ENCODE results near the gene FRY.
A peak's percentile ranks its signal among the peaks of the same experiment; 100 is the strongest.
"Not testable (repeated sequence)": the region's sequence is repeated elsewhere in the genome, so short reads cannot be mapped to it uniquely, and the experiment has no call there.

The FRY gene

DNA sequence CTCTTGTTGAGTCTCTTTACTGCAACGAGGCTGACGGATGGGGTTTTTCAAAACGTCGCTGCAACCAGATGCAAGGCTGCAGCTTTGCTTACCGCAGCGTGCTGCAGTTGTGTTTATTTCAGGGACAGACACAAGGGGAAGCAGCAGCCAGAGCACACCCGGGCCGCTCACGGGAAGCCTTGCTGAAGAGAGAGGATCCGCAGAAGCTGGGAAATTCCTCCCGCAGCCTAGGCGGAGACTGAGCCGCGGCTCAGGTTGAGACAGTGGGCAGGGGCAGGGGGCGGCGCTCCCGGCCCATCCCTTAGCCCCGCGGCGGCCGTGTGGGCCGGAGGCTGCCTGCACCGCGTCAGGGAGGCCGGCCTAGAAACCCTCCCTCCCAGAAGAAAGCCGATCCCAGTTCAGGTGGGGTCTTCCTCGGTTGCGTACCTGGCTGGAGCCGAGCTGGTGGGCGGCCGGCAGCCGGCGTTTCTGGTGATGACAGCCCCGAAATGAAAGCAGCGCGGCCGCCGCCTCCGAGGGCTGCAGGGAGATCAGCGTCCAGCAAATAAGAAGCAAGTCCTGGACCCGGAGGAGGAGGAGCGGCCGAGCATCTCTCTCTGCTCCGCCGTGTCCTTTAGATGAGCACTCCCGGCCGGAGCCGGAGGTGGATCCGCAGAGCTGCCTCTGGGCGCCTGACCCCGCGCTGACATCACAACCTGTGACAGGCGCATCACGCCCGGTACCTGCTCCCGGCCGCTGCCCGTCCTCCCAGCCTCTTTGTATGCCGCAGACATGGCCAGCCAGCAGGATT is at the start of gene FRY:
Gene FRY, plus strand, starts transcription at position 750 of the 790 bp plus-strand sequence. Its CDS starts 22 bp downstream, at position 772.
- peak; percentile 70 for DNase-seq

DNA sequence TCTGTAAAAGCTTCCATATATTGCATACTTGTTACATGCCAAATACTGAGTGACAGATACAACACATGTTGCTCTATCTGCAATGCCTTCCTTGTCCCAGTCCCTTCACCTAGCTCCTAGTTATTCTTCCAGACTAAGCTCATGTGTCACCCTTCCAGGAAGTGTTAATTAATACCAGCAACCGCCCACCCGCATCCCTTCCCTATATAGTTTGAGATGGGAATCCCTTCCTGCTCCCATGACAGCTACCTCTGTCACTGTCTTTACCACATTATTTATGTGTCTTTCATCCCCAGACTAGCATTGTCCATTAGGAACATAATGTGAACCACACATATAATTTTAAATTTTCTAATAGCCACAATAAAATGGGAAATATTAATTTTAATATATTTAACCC is 49.5 kb upstream of the FRY start:
- no peak for DNase-seq

DNA sequence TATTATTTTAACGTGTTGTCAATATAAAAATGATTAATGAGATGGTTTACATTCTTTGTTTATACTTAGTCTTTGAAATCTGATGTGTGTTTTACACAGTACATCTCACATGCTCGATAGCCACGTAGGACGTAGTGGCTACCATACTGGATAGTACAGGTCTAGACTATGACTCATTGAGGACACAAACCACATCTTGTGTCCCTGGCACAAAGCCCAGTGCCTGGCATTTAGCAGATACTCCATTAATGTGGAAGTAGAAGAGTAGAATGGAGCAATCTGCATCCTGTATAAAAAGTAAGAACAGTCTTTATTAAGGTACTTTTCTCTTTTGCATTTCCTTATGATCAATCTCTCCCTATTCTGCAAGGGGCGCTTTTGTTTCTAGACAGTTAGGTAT is 49.0 kb upstream of the FRY start:
- DNase-seq: peak; percentile 85

DNA sequence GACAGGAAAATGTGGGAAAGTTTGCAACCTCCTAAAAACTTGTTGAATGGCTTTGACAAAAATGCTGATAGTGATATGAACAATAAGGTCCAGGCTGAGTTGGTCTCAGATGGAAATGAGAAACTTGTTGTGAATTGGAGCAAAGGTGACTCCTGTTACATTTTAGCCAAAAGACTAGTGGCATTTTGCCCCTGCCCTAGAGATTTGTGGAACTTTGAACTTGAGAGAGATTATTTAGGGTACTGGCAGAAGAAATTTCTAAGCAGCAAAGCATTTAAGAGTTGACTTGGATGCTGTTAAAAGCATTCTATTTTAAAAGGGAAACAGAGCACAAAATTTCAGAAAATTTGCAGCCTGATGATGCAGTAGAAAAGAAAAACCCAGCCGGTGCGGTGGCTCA is 47.9 kb upstream of the FRY start:
- not testable (repeated sequence) for DNase-seq

DNA sequence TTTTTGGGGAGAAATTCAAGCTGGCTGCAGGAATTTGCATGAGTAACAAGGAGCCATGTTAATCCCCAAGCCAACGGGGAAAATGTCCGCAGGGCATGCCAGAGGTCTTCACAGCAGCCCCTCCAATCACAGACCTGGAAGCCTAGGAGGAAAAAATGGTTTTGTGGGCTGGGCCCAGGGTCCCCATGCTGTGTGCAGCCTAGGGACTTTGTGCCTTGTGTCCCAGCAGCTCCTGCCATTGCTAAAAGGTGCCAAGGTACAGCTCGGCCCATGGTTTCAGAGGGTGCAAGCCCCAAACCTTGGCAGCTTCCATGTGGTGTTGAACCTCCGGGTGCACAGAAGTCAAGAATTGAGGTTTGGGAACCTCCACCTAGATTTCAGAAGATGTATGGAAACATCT is 47.2 kb upstream of the FRY start:
- DNase-seq: not testable (repeated sequence)

DNA sequence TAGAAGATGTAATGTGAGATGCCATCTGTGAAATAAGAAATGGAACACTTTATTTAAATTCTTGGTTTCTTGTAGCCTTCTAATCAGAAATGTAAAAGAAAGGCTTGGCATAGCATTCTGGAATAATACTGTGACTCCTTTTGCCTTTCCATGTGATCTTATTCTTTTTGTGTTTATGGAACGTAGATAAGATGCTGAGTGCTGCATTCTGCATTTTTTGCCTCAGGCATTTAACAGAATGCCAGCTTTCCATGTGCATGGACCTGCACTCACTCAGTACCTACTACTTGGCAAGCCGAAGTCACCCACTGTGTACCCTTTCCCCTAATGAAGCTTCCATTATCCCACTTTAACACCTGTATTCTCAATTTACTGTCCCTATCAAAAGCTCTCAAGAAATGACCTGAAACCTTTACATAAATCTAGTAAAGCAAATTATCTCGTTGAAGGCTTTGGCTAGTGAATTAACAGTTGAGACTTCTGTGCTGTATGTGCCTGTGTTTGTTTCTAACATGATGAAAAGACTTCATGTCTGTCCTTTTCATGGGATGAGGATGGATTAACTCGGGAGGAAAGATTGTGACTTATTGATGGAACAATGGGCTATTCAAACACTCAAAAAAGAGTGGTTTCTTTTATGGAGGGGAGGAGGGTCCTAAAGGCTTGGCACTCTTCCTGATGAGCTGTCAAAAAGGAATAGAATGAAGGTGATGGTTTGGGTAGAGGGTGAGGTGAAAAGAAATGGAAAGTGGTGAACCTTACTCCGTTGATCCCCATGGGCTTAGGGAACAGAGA is 44.7 kb upstream of the FRY start:
- DNase-seq: peak; percentile 69

DNA sequence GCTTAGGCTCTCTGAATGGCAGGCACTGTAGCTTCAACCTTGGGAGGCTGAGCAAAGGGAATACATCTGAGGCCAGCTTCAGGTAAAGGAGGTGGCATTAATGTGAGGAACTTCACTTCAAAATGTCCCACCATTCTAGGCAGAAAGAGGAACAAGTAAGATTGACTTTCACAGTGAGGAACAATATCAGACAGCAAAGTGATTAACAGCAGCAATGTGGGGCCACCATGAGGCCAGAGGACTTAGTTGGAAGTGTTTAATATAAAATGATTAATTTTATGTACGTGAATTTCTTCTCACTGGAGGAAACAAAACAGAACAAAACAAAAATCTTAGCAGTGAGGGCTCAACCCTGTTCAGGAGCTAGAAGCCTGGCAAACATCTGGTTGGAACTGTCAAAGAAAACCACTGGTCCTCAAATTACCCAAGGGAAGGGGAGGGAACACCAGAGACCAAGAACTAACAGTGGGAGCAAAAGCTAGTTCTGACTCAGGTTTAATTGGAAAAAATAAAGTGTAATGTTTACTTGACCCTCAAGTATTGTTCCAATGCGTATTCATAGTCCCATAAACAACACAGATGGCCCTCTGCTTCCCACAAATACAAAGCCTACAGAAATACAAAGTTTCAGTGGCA is 43.9 kb upstream of the FRY start:
- DNase-seq: no peak

DNA sequence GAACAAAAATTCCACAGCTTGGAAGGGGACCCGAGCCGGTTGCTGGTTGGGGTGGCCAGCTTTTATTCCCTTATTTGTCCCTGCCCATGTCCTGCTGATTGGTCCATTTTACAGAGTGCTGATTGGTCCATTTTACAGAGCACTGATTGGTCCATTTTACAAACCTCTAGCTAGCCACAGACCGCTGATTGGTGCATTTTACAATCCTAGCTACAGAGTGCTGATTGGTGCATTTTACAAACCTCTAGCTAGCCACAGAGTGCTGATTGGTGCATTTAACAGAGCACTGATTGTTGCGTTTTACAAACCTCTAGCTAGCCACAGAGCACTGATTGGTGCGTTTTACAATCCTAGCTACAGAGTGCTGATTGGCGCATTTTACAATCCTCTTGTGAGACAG is 37.2 kb upstream of the FRY start:
- DNase-seq: not testable (repeated sequence)

DNA sequence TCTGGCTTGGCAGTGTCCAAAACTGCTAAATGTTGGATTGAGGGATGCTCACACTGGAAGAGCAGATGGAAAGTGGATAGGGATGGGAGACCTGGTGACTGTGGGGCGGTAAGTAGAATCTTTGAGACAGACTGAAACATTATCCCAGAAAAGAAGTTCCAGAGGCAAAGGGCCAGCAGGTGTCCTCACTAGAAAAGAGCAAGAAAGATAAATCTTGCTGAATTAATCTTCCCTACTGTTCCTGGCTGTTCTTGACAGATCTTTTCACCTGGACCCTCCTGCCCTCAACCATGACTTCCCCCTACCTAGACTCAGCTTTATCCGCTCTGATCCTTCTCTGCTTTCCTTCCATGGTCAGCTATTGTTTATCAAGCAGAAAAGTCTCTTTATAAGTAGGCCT is 35.0 kb upstream of the FRY start:
- DNase-seq: no peak

DNA sequence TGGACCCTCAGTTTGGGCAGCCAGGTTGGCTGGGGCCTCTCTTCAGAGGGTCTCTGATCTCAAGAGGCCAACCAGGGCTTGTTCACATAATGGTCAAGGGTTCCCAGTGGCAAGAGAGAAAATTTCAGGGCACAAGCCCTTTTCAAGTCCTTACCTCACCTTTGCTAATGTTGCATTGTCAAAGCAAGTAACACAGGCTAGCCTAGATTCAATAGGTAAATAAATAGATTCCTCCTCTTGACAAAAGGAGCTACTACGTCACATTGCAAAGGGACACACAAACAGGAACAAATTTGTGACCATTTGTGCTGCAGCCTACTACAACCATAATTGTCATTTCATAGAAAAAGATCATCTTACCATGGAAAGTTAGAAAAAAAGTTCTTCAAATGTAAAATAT is 33.9 kb upstream of the FRY start:
- no peak for DNase-seq

DNA sequence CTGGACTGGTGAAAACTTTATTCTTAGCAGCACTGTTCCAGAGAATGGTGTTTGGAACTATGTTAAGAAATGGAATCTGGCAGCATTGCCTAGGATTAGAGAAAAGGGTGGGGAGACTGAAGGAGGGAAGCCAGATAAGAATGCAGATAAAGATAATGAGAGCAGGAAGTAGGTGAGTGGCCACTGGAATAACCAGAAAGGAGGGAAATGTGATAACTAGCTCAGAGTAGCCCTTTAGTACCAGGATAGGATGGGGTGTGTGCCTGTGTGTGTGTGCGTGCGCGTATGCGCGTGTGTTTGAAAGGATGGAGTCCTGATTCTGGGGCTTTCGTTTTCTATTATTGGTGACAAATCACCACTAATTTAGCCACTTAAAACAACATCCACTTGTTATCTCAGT is 33.4 kb upstream of the FRY start:
- no peak for DNase-seq

DNA sequence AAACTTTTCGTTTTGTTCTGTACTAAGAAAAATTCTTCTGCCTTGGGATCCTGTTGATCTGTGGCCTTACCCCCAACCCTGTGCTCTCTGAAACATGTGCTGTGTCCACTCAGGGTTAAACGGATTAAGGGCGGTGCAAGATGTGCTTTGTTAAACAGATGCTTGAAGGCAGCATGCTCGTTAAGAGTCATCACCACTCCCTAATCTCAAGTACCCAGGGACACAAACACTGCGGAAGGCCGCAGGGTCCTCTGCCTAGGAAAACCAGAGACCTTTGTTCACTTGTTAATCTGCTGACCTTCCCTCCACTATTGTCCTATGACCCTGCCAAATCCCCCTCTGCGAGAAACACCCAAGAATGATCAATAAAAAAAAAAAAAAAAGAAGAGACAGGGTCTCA is 30.8 kb upstream of the FRY start:
- DNase-seq: not testable (repeated sequence)

DNA sequence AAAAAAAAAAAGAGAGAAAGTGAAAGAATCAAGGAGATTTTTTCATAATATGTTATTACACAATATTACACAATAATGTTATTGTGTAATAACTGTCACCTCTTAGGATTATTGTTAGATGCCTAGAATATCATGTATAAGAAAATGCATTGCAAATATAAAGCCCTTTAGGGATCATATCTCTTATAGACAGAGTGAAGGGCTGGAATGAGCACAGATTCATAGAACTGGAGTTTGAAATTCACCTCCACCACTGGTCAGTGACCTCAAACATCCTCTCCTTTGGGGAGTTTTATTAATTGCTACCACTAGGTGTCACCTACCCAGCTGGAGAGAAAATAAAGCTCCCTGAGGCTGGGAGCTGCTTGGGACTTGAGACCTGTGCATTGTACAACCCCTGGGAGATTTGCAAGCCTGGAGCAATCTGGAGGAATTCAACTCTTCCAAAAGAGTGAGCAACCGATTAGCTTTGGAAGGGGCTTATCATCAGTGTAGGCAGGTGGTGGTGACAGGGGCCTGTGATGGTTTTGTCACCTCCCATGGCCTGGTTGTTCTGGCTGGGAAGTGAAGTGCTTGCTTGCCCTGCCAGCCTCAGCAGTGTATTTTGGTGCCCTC is 30.3 kb upstream of the FRY start:
- peak; percentile 21 for DNase-seq

DNA sequence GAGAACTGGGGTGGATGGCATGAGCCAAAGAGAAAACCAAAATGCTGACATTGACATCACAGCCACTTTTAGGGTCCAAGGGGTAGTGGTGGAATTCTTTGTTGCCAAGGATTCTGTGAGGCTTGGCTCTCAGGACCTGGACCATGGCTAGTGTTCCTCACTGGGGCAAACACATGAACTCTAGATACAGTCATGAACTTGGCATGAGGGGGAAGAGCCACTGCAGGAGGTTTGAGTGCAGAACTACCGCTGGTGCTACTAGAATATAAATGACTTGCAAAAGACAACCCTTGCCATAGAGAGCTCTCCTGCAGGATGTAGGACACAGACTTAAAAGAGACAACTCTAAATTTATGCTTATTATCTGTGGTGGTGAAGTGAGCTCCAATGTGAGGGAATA is 29.8 kb upstream of the FRY start:
- no peak for DNase-seq

DNA sequence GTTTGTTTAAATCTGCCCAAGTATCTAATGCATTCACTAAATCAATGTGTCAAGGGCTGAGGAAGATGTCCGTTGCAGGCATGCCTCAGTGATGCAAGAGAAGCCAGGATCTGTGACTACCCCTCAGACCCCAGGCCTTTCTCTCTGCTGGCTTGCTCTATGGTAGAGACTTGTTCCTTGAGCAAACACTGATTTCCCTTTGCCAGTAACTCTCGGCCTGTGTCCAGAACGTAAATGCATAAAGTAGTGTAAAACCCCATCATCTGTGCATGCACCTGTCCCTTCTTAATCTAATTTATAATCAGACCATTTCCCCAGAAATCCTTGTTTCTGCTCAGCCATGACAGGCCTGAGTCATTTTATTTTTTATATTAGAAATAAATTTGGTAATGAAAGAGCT is 28.7 kb upstream of the FRY start:
- DNase-seq: no peak

DNA sequence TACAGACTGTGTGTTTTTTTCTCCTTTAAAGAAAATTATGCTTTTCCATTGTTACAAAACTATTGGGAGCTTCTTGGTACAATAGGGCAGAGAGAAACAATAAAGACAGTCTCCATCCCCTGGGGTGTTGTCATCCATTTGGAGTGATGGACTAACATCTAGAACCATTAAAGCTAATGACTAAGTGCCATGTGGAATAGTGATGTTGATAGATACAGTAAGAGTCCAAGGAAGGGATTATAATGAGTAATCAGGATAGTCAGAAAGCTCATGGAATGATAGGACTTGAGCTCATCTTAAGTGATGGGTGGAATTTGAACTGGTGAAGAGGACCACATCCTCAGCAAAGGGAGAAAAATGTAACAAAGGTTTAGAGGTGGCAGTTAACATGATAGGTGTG is 24.1 kb upstream of the FRY start:
- no peak for DNase-seq

DNA sequence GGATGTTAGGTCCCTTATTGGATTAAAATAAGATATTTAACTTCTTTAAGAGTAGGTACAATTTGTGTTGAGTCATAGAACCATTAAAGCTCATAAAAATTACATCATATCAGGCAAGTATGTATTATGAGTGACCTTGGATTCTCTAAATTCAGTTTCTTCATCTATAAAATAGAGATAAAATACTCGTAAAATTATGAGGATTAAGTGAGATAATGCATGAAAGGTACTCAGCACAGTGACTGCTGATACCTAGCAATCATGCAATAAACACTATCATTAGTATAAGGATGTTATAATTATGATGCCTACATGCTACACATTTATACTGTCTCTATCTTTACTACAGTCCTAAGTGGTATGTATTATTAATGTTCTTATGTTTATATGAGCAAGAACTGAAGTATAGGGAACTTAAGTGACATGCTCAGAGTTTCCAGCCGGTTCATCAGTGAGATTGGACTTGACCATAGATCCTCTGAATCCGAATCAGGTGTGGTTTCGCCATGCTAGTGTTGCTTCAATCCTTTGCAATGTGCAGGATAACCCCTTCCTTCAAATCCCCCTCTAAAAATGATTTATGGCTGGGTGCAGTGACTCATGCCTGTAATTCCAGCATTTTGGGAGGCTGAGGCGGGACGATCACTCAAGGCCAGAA is 22.9 kb upstream of the FRY start:
- no peak for DNase-seq

DNA sequence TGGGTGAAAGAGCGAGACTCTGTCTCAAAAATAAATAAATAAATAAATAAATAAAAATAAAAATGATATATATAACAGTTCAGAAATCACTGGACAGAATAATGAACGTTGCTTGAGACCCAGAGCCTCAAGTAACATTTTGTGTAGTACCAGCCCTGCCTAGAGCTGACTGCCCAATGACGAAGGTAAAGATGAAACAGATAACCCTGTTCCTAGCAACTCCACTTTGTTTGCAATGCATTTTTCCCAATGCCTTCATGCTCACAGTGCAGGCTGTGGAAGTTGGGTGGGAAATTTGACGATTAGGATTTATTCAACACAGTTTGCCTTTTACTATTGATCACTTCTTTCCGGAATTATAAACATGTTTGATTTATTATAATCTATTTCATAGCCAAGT is 22.2 kb upstream of the FRY start:
- no peak for DNase-seq

DNA sequence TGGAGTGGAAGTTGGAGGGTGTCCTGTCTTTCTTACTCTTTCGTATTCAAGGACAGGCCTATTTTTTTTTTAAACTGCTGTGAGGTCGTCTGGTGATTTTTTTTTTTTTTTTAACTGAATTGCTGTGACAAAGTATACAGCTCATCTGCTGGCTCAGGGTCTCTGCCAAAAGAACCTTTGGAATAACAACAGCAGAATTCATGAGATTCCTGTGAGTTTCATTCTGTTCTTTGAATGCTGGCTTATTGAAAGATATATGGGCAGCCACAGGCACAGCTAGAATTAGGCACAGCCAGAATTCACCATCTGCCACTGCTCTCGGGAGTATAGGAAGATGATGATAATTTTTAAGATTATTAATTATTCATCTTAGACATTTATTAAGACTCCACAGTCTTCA is 21.4 kb upstream of the FRY start:
- no peak for DNase-seq

DNA sequence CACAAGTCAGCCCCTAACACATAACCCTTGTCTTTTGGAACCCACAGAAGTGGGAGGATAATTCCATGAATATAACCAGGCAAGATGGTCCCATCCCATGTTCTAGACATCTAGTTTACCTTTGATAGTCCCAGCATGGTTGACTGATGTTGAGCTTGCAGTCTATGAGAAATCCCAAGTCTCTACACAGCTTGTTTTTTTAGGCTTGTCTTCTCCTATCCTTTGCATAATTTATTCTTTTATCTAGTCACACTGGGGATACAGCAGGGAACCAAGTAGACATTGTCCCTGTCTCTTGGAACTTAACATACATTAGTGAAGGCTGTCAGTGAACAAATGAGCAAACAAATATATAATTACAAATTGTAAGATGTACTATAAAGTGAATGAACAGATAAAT is 19.6 kb upstream of the FRY start:
- no peak for DNase-seq

DNA sequence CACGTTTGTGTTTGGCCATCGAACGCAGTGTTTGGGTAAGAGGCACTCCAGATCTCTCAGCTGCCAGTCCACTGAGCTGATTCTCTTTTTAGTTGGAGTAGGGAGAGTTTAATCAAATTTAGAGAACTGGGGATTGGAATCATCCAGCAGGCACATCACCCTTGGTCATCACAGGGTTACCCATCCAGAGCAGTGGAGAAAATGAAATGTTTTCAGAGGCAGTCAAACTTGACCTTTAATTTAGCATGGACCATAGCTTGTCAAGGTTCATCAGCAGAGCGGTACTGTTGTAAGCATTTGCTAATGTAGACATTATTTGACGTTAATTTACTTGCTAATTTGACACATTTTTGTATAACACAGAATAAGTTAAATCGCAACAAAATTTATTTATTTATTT is 18.4 kb upstream of the FRY start:
- DNase-seq: no peak

DNA sequence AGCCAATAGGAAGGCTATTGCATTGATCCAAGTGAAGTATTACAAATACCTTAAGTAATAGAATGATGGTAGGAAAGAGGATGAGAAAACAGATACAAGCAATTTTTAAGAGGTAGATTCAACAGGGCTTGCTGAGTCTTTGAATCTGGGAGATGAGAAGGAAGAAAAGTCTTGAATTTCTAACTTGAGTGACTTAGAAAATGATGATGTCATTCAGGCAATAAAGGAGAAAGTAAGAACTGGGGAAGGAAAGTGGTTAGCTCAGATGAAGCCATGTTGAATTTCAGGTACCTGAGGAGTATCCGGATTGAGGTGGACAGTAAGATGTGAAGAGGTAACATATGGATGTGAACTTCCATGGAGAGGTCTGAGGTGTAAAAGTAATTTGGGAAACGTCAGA is 15.5 kb upstream of the FRY start:
- DNase-seq: no peak

DNA sequence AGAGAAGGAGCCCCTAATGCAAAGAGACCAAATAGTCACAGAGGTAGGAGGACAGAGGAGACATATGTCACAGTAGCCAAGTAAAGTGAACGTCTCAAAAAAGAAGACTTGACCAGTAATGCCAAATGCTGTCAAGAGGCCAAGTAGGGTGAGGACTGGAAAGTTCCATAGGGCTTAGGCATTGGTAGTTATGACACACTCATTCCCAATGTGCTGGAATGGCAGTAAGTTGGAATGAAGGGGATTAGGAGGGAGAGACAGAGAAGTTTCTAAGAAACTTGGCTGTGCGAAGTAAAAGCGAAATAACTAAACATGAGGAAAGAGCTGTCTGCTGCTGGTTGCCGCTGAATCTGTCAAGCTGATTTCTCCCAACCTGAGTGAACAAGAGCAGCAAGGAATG is 14.9 kb upstream of the FRY start:
- DNase-seq: no peak

Data from COR-L47 (cell line).